ENCODE results near the gene USP54.

DNA sequence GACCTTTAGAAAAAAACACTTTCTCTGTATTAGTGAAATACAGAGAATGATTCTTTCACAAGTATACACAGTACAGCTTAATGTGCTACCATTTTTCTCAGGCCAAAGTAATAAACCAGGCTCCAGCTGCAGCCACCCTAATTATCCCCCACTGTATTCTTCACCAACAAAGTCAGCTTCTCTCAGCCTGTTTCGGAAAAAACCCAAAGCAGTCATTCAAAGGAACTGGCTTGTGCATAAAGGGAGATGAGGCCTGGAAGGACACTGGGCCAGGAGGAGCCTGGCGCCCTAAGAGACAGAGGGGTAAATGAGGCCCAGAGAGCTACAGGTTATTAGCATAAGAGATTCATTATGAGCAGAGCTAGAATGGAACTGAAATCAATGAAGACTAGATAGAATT lies 9.2 kb downstream of the USP54 start:
- TF ChIP-seq, protein P1, sequence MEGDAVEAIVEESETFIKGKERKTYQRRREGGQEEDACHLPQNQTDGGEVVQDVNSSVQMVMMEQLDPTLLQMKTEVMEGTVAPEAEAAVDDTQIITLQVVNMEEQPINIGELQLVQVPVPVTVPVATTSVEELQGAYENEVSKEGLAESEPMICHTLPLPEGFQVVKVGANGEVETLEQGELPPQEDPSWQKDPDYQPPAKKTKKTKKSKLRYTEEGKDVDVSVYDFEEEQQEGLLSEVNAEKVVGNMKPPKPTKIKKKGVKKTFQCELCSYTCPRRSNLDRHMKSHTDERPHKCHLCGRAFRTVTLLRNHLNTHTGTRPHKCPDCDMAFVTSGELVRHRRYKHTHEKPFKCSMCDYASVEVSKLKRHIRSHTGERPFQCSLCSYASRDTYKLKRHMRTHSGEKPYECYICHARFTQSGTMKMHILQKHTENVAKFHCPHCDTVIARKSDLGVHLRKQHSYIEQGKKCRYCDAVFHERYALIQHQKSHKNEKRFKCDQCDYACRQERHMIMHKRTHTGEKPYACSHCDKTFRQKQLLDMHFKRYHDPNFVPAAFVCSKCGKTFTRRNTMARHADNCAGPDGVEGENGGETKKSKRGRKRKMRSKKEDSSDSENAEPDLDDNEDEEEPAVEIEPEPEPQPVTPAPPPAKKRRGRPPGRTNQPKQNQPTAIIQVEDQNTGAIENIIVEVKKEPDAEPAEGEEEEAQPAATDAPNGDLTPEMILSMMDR (IDR thresholded peaks at IDR 0.05) = no peak
- no peak for TF ChIP-seq POLR2A (IDR thresholded peaks at IDR 0.05)

Data from right lobe of liver (tissue), 4 donors.